IMR-90 (cell line): ENCODE data around the gene BCAS1. TPM values are rescaled to one million over a fixed set of nuclear protein-coding genes. Genes with fewer than 3 reads are reported as not detected.

ENCODE experiments used
- ATAC-seq: fragments of 200-7000 bp; cut with Tn5 transposase; 2 replicates; pipeline ENCODE4 v1.9.1; 2020; ENCODE audit warnings: low read depth, mild to moderate bottlenecking, moderate library complexity
- BruUV-seq: library from RNA; stranded (reverse); fragments of 400-500 nt; replicated peaks from 2 replicates; lab custom pipeline; 2021; lab: Mats Ljungman, UMichigan
- CTCF ChIA-PET: fragments of 300-600 bp; formaldehyde crosslinking; extraction: SDS; loops from one replicate; lab custom pipeline; 2021; ENCODE audit warnings: antibody characterized with exemption; lab: Yijun Ruan, JAX
- POLR2A ChIA-PET: fragments of 300-600 bp; sonication (Branson Sonifier 250); formaldehyde crosslinking; loops from one replicate; lab custom pipeline; 2022; ENCODE audit warnings: antibody characterized with exemption; ENCODE audit not compliant: unreplicated experiment; lab: Charles Lee
- DNase-seq: peaks from one replicate; pipeline ENCODE4 v3.0.0; 2013
- H2AFZ ChIP-seq: replicated peaks from 2 replicates; pipeline ENCODE3; 2013; ENCODE audit warnings: low read length, mild to moderate bottlenecking; ENCODE audit not compliant: poor library complexity
- H2AK5ac ChIP-seq: 2 replicates; pipeline ENCODE4 v1.6.1; 2013; ENCODE audit warnings: low read depth, low read length, inconsistent platforms
- H2AK9ac ChIP-seq: replicated peaks from 2 replicates; pipeline ENCODE3; 2013; ENCODE audit warnings: mild to moderate bottlenecking, low read depth, low read length, moderate library complexity; ENCODE audit not compliant: poor library complexity
- H2BK120ac ChIP-seq: 2 replicates; pipeline ENCODE4 v1.6.1; 2013; ENCODE audit warnings: low read depth, low read length, inconsistent platforms
- H2BK15ac ChIP-seq: 3 replicates; pipeline ENCODE4 v1.6.1; 2013; ENCODE audit warnings: low read depth, low read length, inconsistent platforms
- H2BK20ac ChIP-seq: 2 replicates; pipeline ENCODE4 v1.6.1; 2013; ENCODE audit warnings: low read depth, mild to moderate bottlenecking, inconsistent platforms, low read length, moderate library complexity
- H2BK5ac ChIP-seq: 2 replicates; pipeline ENCODE4 v1.6.1; 2013; ENCODE audit warnings: mild to moderate bottlenecking, low read depth, low read length, inconsistent platforms; ENCODE audit not compliant: poor library complexity, severe bottlenecking
- H3K14ac ChIP-seq: replicated peaks from 2 replicates; pipeline ENCODE4 v1.6.1; 2013; ENCODE audit warnings: low read depth, low read length, inconsistent platforms
- H3K18ac ChIP-seq: 2 replicates; pipeline ENCODE4 v1.6.1; 2013; ENCODE audit warnings: low read depth, low read length, control low read depth
- H3K23ac ChIP-seq: 2 replicates; pipeline ENCODE4 v1.6.1; 2013; ENCODE audit warnings: low read depth, low read length, inconsistent platforms
- H3K27ac ChIP-seq: 2 replicates; pipeline ENCODE4 v1.5.1; 2013; ENCODE audit warnings: mild to moderate bottlenecking, control low read depth, low read length; ENCODE audit not compliant: insufficient read depth
- H3K27me3 ChIP-seq: 2 replicates; pipeline ENCODE4 v1.6.1; 2013; ENCODE audit warnings: low read length; ENCODE audit not compliant: control insufficient read depth, insufficient read depth
- H3K36me3 ChIP-seq: 2 replicates; pipeline ENCODE4 v1.6.1; 2013; ENCODE audit warnings: low read length, mixed read lengths; ENCODE audit not compliant: control insufficient read depth, insufficient read depth
- H3K4ac ChIP-seq: 2 replicates; pipeline ENCODE4 v1.6.1; 2013; ENCODE audit warnings: low read depth, low read length, inconsistent platforms
- H3K4me1 ChIP-seq: 2 replicates; pipeline ENCODE4 v1.6.1; 2013; ENCODE audit warnings: low read length, mixed read lengths; ENCODE audit not compliant: control insufficient read depth, insufficient read depth
- H3K4me2 ChIP-seq: 2 replicates; pipeline ENCODE4 v1.6.1; 2013; ENCODE audit warnings: low read depth, mild to moderate bottlenecking, control low read depth, low read length, moderate library complexity
- H3K4me3 ChIP-seq: 2 replicates; pipeline ENCODE4 v1.5.1; 2013; ENCODE audit warnings: low read depth, mild to moderate bottlenecking, control low read depth, low read length, moderate library complexity; ENCODE audit not compliant: insufficient read depth
- H3K56ac ChIP-seq: 2 replicates; pipeline ENCODE4 v1.6.1; 2013; ENCODE audit warnings: low read length, inconsistent platforms; ENCODE audit not compliant: insufficient read depth; ENCODE audit errors: extremely low read depth
- H3K79me1 ChIP-seq, 2 experiments: 2 replicates each; pipeline ENCODE4 v1.6.1; 2013; ENCODE audit warnings: low read length in 2 of 2, inconsistent platforms in 1 of 2, low read depth in 1 of 2
- H3K9ac ChIP-seq: 2 replicates; pipeline ENCODE4 v1.6.1; 2013; ENCODE audit warnings: low read depth, low read length, control low read depth
- H3K9me1 ChIP-seq: 2 replicates; pipeline ENCODE4 v1.6.1; 2013; ENCODE audit warnings: low read length, inconsistent platforms; ENCODE audit not compliant: insufficient read depth
- H3K9me3 ChIP-seq: 2 replicates; pipeline ENCODE4 v1.6.1; 2013; ENCODE audit warnings: low read length; ENCODE audit not compliant: control insufficient read depth, insufficient read depth
- H4K20me1 ChIP-seq: 2 replicates; pipeline ENCODE4 v1.6.1; 2013; ENCODE audit warnings: low read length, inconsistent platforms; ENCODE audit not compliant: insufficient read depth
- H4K5ac ChIP-seq: 2 replicates; pipeline ENCODE4 v1.6.1; 2013; ENCODE audit warnings: mild to moderate bottlenecking, low read depth, low read length, control low read depth
- H4K8ac ChIP-seq, 2 experiments: 2 replicates each; pipeline ENCODE4 v1.6.1; 2013; ENCODE audit warnings: low read depth in 2 of 2, low read length in 2 of 2, control low read depth in 1 of 2, inconsistent platforms in 1 of 2
- H4K91ac ChIP-seq: 2 replicates; pipeline ENCODE4 v1.6.1; 2013; ENCODE audit warnings: low read depth, low read length, inconsistent platforms; ENCODE audit not compliant: insufficient read depth
- BHLHE40 ChIP-seq: fragments of 150-350 bp; IDR thresholded peaks from 2 replicates; pipeline ENCODE4 v1.6.1; 2016; ENCODE audit warnings: mild to moderate bottlenecking, low read depth, low read length
- CEBPB ChIP-seq: IDR thresholded peaks from 2 replicates; pipeline ENCODE4 v1.6.1; 2012; ENCODE audit warnings: low read depth, low read length, improper control_type of control experiment
- MAFK ChIP-seq: IDR thresholded peaks from 2 replicates; pipeline ENCODE4 v1.6.1; 2012; ENCODE audit warnings: low read depth, low read length, improper control_type of control experiment
- MAZ ChIP-seq: IDR thresholded peaks from 2 replicates; pipeline ENCODE4 v1.6.1; 2012; ENCODE audit warnings: low read depth, mild to moderate bottlenecking, low read length, improper control_type of control experiment, moderate library complexity, borderline replicate concordance
- MXI1 ChIP-seq: IDR thresholded peaks from 2 replicates; pipeline ENCODE4 v1.6.1; 2012; ENCODE audit warnings: low read depth, mild to moderate bottlenecking, low read length, moderate library complexity, borderline replicate concordance
- RFX5 ChIP-seq: IDR thresholded peaks from 2 replicates; pipeline ENCODE4 v1.8.0; 2012; ENCODE audit warnings: low read depth, mild to moderate bottlenecking, low read length, moderate library complexity
- USF2 ChIP-seq: fragments of 150-350 bp; IDR thresholded peaks from 2 replicates; pipeline ENCODE4 v1.6.1; 2017; ENCODE audit warnings: mild to moderate bottlenecking, antibody characterized with exemption, low read length, low read depth
- WGBS, 2 experiments: methylation state at CpG; one replicate each; pipeline versions ENCODE4 v1.1.5 to v1.1.7; 2013; ENCODE audit warnings: missing lambda C conversion rate in 2 of 2; ENCODE audit not compliant: insufficient read length in 1 of 2; ENCODE audit errors: extremely low coverage in 2 of 2; 5-methylcytosine and 5-hydroxymethylcytosine counted together
- dilution Hi-C: fragments of 300-500 bp; cut with HindIII; formaldehyde crosslinking; loops from one replicate; pipeline ENCODE4 v1.14.3; 2018; ENCODE audit warnings: low sequenced_read_pairs; ENCODE audit not compliant: unreplicated experiment
- in situ Hi-C: fragments of 300-500 bp; cut with MboI; formaldehyde crosslinking; loops from 3 replicates; pipeline ENCODE4 v1.14.3; 2019; ENCODE audit warnings: low sequenced_read_pairs, inconsistent platforms, mixed read lengths
- intact Hi-C: fragments of 100-400 bp; cut with micrococcal nuclease; formaldehyde crosslinking; loops from 2 replicates; pipeline ENCODE4 v1.10.0; 2022
- polyA plus RNA-seq, 3 experiments: library from polyadenylated mRNA; depleted of rRNA; stranded (reverse); fragments of >200 nt; gene quantifications; 2 replicates each; pipeline ENCODE4 v1.2.3, GENCODE V29; 2012; ENCODE audit warnings: low replicate concordance in 1 of 3
- total RNA-seq: library from RNA; depleted of rRNA; stranded (reverse); fragments of >200 nt; gene quantifications from 2 replicates; pipeline ENCODE4 v1.2.3, GENCODE V29; 2012
- TF ChIP-seq, protein P1 (sequence below): conservative IDR thresholded peaks from 2 replicates; pipeline ENCODE4 v1.5.1; 2012; ENCODE audit warnings: mild to moderate bottlenecking, low read depth, low read length, improper control_type of control experiment
- TF ChIP-seq, protein P2 (sequence below): fragments of 150-350 bp; IDR thresholded peaks from 2 replicates; pipeline ENCODE4 v1.6.1; 2016; ENCODE audit warnings: low read depth, mild to moderate bottlenecking, low read length, moderate library complexity, borderline replicate concordance

Gene BCAS1
- total and polyA plus RNA-seq, 2 of the 4 experiments (the other 2 are of a cell fraction) = under 0.01 TPM; not detected in 1

- Histone ChIP-seq H3K4ac (no peak overlapping the region), H3K9me1 (no peaks in the 10 kb centered on the region), H3K79me1 (no peaks in the 10 kb centered on the region), H3K36me3 (no peaks in the 10 kb centered on the region), H2AFZ (no peak overlapping the region), H2BK20ac (no peak overlapping the region), H3K23ac (no peak overlapping the region), H2BK15ac (no peak overlapping the region), H3K27ac (no peak overlapping the region), H3K56ac (no peak overlapping the region), H2BK120ac (no peak overlapping the region), H4K91ac (no peak overlapping the region), H3K14ac (no peak overlapping the region), H4K20me1 (no peaks in the 10 kb centered on the region), H3K4me3 (no peak overlapping the region), H2AK5ac (no peak overlapping the region), H3K4me1 (no peaks in the 10 kb centered on the region), H2AK9ac (no peak overlapping the region), H3K4me2 (no peak overlapping the region), H2BK5ac (no peak overlapping the region), H4K5ac (no peak overlapping the region), H3K27me3 (no peaks in the 10 kb centered on the region), H3K9me3 (no peaks in the 10 kb centered on the region), H3K9ac (no peak overlapping the region), H4K8ac (no peak overlapping the region), H3K18ac (no peak overlapping the region)
- ATAC-seq = no peak
- no peak for TF ChIP-seq MAZ
- TF ChIP-seq RFX5 = no peak
- TF ChIP-seq BHLHE40 = no peak
- TF ChIP-seq CEBPB = no peak
- no peak for TF ChIP-seq USF2
- no peak for TF ChIP-seq MXI1
- TF ChIP-seq, protein P1, sequence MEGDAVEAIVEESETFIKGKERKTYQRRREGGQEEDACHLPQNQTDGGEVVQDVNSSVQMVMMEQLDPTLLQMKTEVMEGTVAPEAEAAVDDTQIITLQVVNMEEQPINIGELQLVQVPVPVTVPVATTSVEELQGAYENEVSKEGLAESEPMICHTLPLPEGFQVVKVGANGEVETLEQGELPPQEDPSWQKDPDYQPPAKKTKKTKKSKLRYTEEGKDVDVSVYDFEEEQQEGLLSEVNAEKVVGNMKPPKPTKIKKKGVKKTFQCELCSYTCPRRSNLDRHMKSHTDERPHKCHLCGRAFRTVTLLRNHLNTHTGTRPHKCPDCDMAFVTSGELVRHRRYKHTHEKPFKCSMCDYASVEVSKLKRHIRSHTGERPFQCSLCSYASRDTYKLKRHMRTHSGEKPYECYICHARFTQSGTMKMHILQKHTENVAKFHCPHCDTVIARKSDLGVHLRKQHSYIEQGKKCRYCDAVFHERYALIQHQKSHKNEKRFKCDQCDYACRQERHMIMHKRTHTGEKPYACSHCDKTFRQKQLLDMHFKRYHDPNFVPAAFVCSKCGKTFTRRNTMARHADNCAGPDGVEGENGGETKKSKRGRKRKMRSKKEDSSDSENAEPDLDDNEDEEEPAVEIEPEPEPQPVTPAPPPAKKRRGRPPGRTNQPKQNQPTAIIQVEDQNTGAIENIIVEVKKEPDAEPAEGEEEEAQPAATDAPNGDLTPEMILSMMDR = no peak
- TF ChIP-seq MAFK = no peak
- TF ChIP-seq, protein P2, sequence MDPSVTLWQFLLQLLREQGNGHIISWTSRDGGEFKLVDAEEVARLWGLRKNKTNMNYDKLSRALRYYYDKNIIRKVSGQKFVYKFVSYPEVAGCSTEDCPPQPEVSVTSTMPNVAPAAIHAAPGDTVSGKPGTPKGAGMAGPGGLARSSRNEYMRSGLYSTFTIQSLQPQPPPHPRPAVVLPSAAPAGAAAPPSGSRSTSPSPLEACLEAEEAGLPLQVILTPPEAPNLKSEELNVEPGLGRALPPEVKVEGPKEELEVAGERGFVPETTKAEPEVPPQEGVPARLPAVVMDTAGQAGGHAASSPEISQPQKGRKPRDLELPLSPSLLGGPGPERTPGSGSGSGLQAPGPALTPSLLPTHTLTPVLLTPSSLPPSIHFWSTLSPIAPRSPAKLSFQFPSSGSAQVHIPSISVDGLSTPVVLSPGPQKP = no peak
- dilution Hi-C loops (no loop called here), intact Hi-C loops (no loop called here), in situ Hi-C loops (no loop called here)
- POLR2A ChIA-PET = no interaction called here
- no peak for DNase-seq
- no TSS peak for BruUV-seq
- CTCF ChIA-PET = no interaction called here
- no CpG with 5 or more reads among the region's 4 CpGs for WGBS, 2 experiments
Measured at GRCh38 chr20:54017846-54018245, 52.5 kb downstream of the BCAS1 start.
